PC-3 (cell line): ENCODE results near the gene ST6GALNAC3. TPM values are rescaled to one million over a fixed set of nuclear protein-coding genes. Genes with fewer than 3 reads are reported as not detected.
"Not testable (repeated sequence)": the region's sequence is repeated elsewhere in the genome, so short reads cannot be mapped to it uniquely, and the experiment has no call there.

Experiments
- ATAC-seq: fragments of 200-7000 bp; cut with Tn5 transposase; 2 replicates; pipeline ENCODE4 v1.9.1; 2020; ENCODE audit warnings: mild to moderate bottlenecking, moderate library complexity
- BruUV-seq: library from RNA; stranded (reverse); fragments of 400-500 nt; replicated peaks from 2 replicates; lab custom pipeline; 2021; lab: Mats Ljungman, UMichigan
- CTCF ChIA-PET: fragments of 300-600 bp; sonication (Branson Sonifier 250); formaldehyde crosslinking; loops from one replicate; lab custom pipeline; 2022; ENCODE audit warnings: antibody characterized with exemption; lab: Charles Lee
- POLR2A ChIA-PET: fragments of 300-600 bp; sonication (Branson Sonifier 250); formaldehyde crosslinking; loops from one replicate; lab custom pipeline; 2022; ENCODE audit warnings: antibody characterized with exemption; ENCODE audit not compliant: unreplicated experiment; lab: Charles Lee
- DNase-seq: peaks from one replicate; pipeline ENCODE4 v3.0.0-alpha.2; 2015
- H2AFZ ChIP-seq: fragments of 300-600 bp; sonication (generic); 2 replicates; pipeline ENCODE4 v1.6.0; 2016; ENCODE audit warnings: antibody characterized with exemption, low read length
- H3F3A ChIP-seq: fragments of 300-600 bp; sonication (generic); one replicate; pipeline ENCODE4 v1.6.0; 2017; ENCODE audit warnings: antibody characterized with exemption, low read length, control low read depth, mild to moderate bottlenecking; ENCODE audit not compliant: unreplicated experiment
- H3K27ac ChIP-seq: fragments of 300-600 bp; sonication (generic); 2 replicates; pipeline ENCODE4 v1.5.1; 2016; ENCODE audit warnings: mild to moderate bottlenecking, low read length
- H3K27me3 ChIP-seq: fragments of 300-600 bp; sonication (generic); 2 replicates; pipeline ENCODE4 v1.6.1; 2016; ENCODE audit warnings: low read length, mixed read lengths
- H3K36me3 ChIP-seq: fragments of 300-600 bp; sonication (generic); 2 replicates; pipeline ENCODE4 v1.6.1; 2016; ENCODE audit warnings: low read depth, mixed run types, low read length, mixed read lengths
- H3K4me1 ChIP-seq: fragments of 300-600 bp; sonication (generic); 2 replicates; pipeline ENCODE4 v1.5.1; 2016; ENCODE audit warnings: low read length; ENCODE audit not compliant: insufficient read depth
- H3K4me2 ChIP-seq: fragments of 300-600 bp; sonication (generic); 2 replicates; pipeline ENCODE4 v1.6.0; 2016; ENCODE audit warnings: low read length
- H3K4me3 ChIP-seq: fragments of 300-600 bp; sonication (generic); 2 replicates; pipeline ENCODE4 v1.5.1; 2016; ENCODE audit warnings: mild to moderate bottlenecking, low read length, mixed read lengths
- H3K79me2 ChIP-seq: fragments of 300-600 bp; sonication (generic); 2 replicates; pipeline ENCODE4 v1.6.1; 2017; ENCODE audit warnings: low read length, mixed read lengths
- H3K9ac ChIP-seq: fragments of 300-600 bp; sonication (generic); 2 replicates; pipeline ENCODE4 v1.6.0; 2016; ENCODE audit warnings: mild to moderate bottlenecking, low read length
- H3K9me2 ChIP-seq: fragments of 300-600 bp; sonication (generic); replicated peaks from 2 replicates; pipeline ENCODE4 v1.6.1; 2016; ENCODE audit warnings: mixed run types, low read length, mixed read lengths
- H3K9me3 ChIP-seq: fragments of 300-600 bp; sonication (generic); 2 replicates; pipeline ENCODE4 v1.6.1; 2016; ENCODE audit warnings: low read length, mixed read lengths
- H4K20me1 ChIP-seq: fragments of 300-600 bp; sonication (generic); 2 replicates; pipeline ENCODE4 v1.6.1; 2016; ENCODE audit warnings: low read length, mixed read lengths
- EZH2 ChIP-seq: fragments of 300-600 bp; sonication (generic); IDR thresholded peaks from one replicate; pipeline ENCODE4 v1.6.1; 2017; ENCODE audit warnings: antibody characterized with exemption, mild to moderate bottlenecking, low read length; ENCODE audit not compliant: unreplicated experiment
- EZH2phosphoT487 ChIP-seq: fragments of 300-600 bp; sonication (generic); IDR thresholded peaks from 2 replicates; pipeline ENCODE4 v1.6.1; 2018; ENCODE audit warnings: mild to moderate bottlenecking, antibody characterized with exemption, low read length, borderline replicate concordance
- intact Hi-C: fragments of 100-400 bp; cut with micrococcal nuclease; formaldehyde crosslinking; loops from 2 replicates; pipeline ENCODE4 v1.9.0; 2023
- total RNA-seq: library from RNA; depleted of rRNA; stranded (reverse); fragments of >200 nt; gene quantifications from 2 replicates; pipeline ENCODE4 v1.2.3, GENCODE V29; 2014
- TF ChIP-seq, protein P1 (sequence below): fragments of 300-600 bp; sonication (generic); conservative IDR thresholded peaks from 2 replicates; pipeline ENCODE4 v1.5.1; 2017; ENCODE audit warnings: antibody characterized with exemption, low read depth, mild to moderate bottlenecking, low read length

ST6GALNAC3 gene
- total RNA-seq, 1 experiment from 2014 or later: not detected

- Histone ChIP-seq H3K4me2 (no peak overlapping the region), H3K36me3 (no peaks in the 10 kb centered on the region), H3K9ac (no peak overlapping the region), H3K27ac (no peak overlapping the region), H3K4me1 (no peaks in the 10 kb centered on the region), H3K9me3 (no peaks in the 10 kb centered on the region), H2AFZ (no peak overlapping the region), H3K27me3 (peaks cover 31% of the 10 kb centered on the region; the same call in 1 of the 2 replicates), H3K4me3 (no peak overlapping the region), H3K79me2 (no peaks in the 10 kb centered on the region), H4K20me1 (no peaks in the 10 kb centered on the region), H3F3A (no peaks in the 10 kb centered on the region), H3K9me2 (no peaks in the 10 kb centered on the region)
- POLR2A ChIA-PET: no interaction called here
- CTCF ChIA-PET: no interaction called here
- BruUV-seq: no TSS peak
- ATAC-seq: no peak
- TF ChIP-seq EZH2phosphoT487 (no peak), EZH2 (no peak)
- TF ChIP-seq, protein P1, sequence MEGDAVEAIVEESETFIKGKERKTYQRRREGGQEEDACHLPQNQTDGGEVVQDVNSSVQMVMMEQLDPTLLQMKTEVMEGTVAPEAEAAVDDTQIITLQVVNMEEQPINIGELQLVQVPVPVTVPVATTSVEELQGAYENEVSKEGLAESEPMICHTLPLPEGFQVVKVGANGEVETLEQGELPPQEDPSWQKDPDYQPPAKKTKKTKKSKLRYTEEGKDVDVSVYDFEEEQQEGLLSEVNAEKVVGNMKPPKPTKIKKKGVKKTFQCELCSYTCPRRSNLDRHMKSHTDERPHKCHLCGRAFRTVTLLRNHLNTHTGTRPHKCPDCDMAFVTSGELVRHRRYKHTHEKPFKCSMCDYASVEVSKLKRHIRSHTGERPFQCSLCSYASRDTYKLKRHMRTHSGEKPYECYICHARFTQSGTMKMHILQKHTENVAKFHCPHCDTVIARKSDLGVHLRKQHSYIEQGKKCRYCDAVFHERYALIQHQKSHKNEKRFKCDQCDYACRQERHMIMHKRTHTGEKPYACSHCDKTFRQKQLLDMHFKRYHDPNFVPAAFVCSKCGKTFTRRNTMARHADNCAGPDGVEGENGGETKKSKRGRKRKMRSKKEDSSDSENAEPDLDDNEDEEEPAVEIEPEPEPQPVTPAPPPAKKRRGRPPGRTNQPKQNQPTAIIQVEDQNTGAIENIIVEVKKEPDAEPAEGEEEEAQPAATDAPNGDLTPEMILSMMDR: no peak
- intact Hi-C loops: no loop called here
- DNase-seq: no peak
Observed at GRCh38 chr1:76115171-76115570, 40.6 kb downstream of the ST6GALNAC3 start.

DNA sequence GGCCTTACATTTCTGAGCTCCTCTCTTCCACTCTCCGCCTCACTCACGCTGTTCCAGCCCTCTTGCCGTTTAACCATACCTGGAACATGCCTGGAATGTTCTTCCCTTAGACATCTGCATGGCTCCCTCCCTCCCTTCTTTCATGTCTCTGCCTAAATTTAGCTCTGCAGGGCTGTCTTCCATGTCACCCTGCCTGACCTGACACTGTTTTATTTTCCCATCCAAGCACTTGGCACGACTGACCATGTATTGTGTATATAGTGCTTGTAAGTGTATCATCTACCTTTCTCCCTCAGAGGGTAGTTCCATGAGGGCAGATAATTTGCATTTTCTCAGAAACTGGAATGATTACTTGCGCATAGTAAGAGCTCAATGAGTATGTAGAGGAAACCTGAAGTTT, 47.3 kb downstream of the ST6GALNAC3 start:
- ChIA-PET CTCF (no interaction called here), POLR2A (no interaction called here)
- Histone ChIP-seq H3K4me3 (no peak overlapping the region), H2AFZ (no peak overlapping the region), H3K36me3 (no peaks in the 10 kb centered on the region), H3K27me3 (peaks cover 39% of the 10 kb centered on the region; the same call in 1 of the 2 replicates), H3K4me2 (no peak overlapping the region), H3K9ac (no peak overlapping the region), H3K4me1 (no peaks in the 10 kb centered on the region), H3K9me2 (no peaks in the 10 kb centered on the region), H3F3A (no peaks in the 10 kb centered on the region), H3K79me2 (no peaks in the 10 kb centered on the region), H4K20me1 (no peaks in the 10 kb centered on the region), H3K9me3 (no peaks in the 10 kb centered on the region), H3K27ac (no peak overlapping the region)
- no peak for ATAC-seq
- no peak for TF ChIP-seq EZH2
- TF ChIP-seq EZH2phosphoT487: no peak
- TF ChIP-seq, protein P1: no peak
- intact Hi-C loops: no loop called here
- no peak for DNase-seq
- no TSS peak for BruUV-seq

- H3K9me2 ChIP-seq: no peaks in the 10 kb centered on the region
- H2AFZ ChIP-seq: no peak overlapping the region
- H3K4me1 ChIP-seq: no peaks in the 10 kb centered on the region
- BruUV-seq: no TSS peak
- H3K27ac ChIP-seq: no peak overlapping the region
- no peak overlapping the region for H3K9ac ChIP-seq
- no peak overlapping the region for H3K4me3 ChIP-seq
- no peaks in the 10 kb centered on the region for H3K36me3 ChIP-seq
- ATAC-seq (no peak), DNase-seq (no peak)
- peaks cover 36% of the 10 kb centered on the region; the same call in 1 of the 2 replicates for H3K27me3 ChIP-seq
- no peaks in the 10 kb centered on the region for H3K79me2 ChIP-seq
- H3F3A ChIP-seq: no peaks in the 10 kb centered on the region
- no peaks in the 10 kb centered on the region for H3K9me3 ChIP-seq
- CTCF ChIA-PET: no interaction called here
- POLR2A ChIA-PET: no interaction called here
- TF ChIP-seq, protein P1: no peak
- TF ChIP-seq EZH2phosphoT487 (no peak), EZH2 (no peak)
- H3K4me2 ChIP-seq: no peak overlapping the region
- H4K20me1 ChIP-seq: no peaks in the 10 kb centered on the region
- intact Hi-C loops: no loop called here
Observed at GRCh38 chr1:76122271-76122670, 47.7 kb downstream of the ST6GALNAC3 start.

GRCh38 chr1:76123411-76124064, 49.0 kb downstream of the ST6GALNAC3 start:
- H3K4me3 ChIP-seq, CTCF ChIA-PET, H3K4me1 ChIP-seq, ATAC-seq, H3K36me3 ChIP-seq, H3K9me2 ChIP-seq, H3K9me3 ChIP-seq, H3K4me2 ChIP-seq, BruUV-seq, H4K20me1 ChIP-seq, H3K9ac ChIP-seq, H3K79me2 ChIP-seq, intact Hi-C loops, H2AFZ ChIP-seq, DNase-seq, H3K27ac ChIP-seq, H3F3A ChIP-seq: not testable (repeated sequence)
- POLR2A ChIA-PET: interaction anchor here (0.6 kb wide), 1 partner anchor 75 kb away, joined by 5 read pairs; no protein-coding TSS in a partner anchor
- peaks cover 30% of the 10 kb centered on the region; the same call in 1 of the 2 replicates for H3K27me3 ChIP-seq
